A549 (cell line): ENCODE data around the gene MBP. TPM values are rescaled to one million over a fixed set of nuclear protein-coding genes. Genes with fewer than 3 reads are reported as not detected.

Experiments
- ATAC-seq, 2 experiments: fragments of 200-7000 bp in 1 of 2; fragments of >200 bp in 1 of 2; cut with Nextera tagmentation in 1 of 2; cut with Tn5 transposase in 1 of 2; 3 replicates each; pipeline versions ENCODE4 v1.8.0 to v1.9.1; 2018 to 2020; ENCODE audit warnings: mild to moderate bottlenecking in 1 of 2, moderate library complexity in 1 of 2
- CTCF ChIA-PET: fragments of 300-600 bp; sonication (Branson Sonifier 250); formaldehyde crosslinking; extraction: SDS; loops from one replicate; lab custom pipeline; 2021; ENCODE audit warnings: antibody characterized with exemption, inconsistent platforms; lab: Yijun Ruan, JAX
- POLR2A ChIA-PET: fragments of 350-600 bp; formaldehyde crosslinking; extraction: SDS; loops from one replicate; lab custom pipeline; 2021; ENCODE audit warnings: antibody characterized with exemption, inconsistent platforms; lab: Yijun Ruan, JAX
- DNase-seq, 2 experiments: peaks; one replicate each; pipeline versions ENCODE4 v3.0.0 to v3.0.0-alpha.2; 2011 to 2016; ENCODE audit warnings: low read depth in 1 of 2, low spot score in 1 of 2
- FAIRE-seq: peaks from 2 replicates; lab custom pipeline; 2011; peaks lifted over from hg19 to GRCh38; lab: Jason Lieb, UNC
- H3K27ac ChIP-seq, 2 experiments: fragments of >200 bp; sonication (Bioruptor Twin); formaldehyde crosslinking; 3 replicates each; pipeline ENCODE4 v1.5.1; 2016 to 2017
- H3K4me1 ChIP-seq: fragments of >200 bp; sonication (Bioruptor Twin); formaldehyde crosslinking; 3 replicates; pipeline ENCODE4 v1.6.1; 2016
- H3K4me2 ChIP-seq: fragments of >200 bp; sonication (Bioruptor Twin); formaldehyde crosslinking; 3 replicates; pipeline ENCODE4 v1.6.1; 2016
- H3K4me3 ChIP-seq: fragments of >200 bp; sonication (Bioruptor Twin); formaldehyde crosslinking; 3 replicates; pipeline ENCODE4 v1.5.1; 2016
- H3K9me3 ChIP-seq: fragments of >200 bp; sonication (Bioruptor Twin); formaldehyde crosslinking; 3 replicates; pipeline ENCODE4 v1.6.1; 2016
- BCL3 ChIP-seq: fragments of >200 bp; sonication (Bioruptor Twin); formaldehyde crosslinking; IDR thresholded peaks from 3 replicates; pipeline ENCODE4 v1.6.1; 2016
- CHD4 ChIP-seq: fragments of 200-600 bp; sonication (generic); IDR thresholded peaks from 2 replicates; pipeline ENCODE4 v1.6.1; 2016; ENCODE audit warnings: antibody characterized with exemption, mild to moderate bottlenecking, borderline replicate concordance
- E2F6 ChIP-seq: IDR thresholded peaks from 2 replicates; pipeline ENCODE4 v1.6.1; 2012; ENCODE audit warnings: low read depth, borderline replicate concordance
- EHF ChIP-seq: fragments of 250-450 bp; sonication (Bioruptor Pico); IDR thresholded peaks from 2 replicates; pipeline ENCODE4 v1.5.0; 2020; ENCODE audit warnings: mild to moderate bottlenecking
- FOSB ChIP-seq: fragments of 250-450 bp; sonication (Bioruptor Pico); IDR thresholded peaks from 2 replicates; pipeline ENCODE4 v1.5.0; 2020; ENCODE audit warnings: mild to moderate bottlenecking, moderate library complexity
- FOXS1 ChIP-seq: fragments of 250-450 bp; sonication (Bioruptor Pico); IDR thresholded peaks from 2 replicates; pipeline ENCODE4 v1.5.0; 2020; ENCODE audit warnings: mild to moderate bottlenecking, moderate library complexity
- GATA3 ChIP-seq: IDR thresholded peaks from 2 replicates; pipeline ENCODE4 v1.6.1; 2012; ENCODE audit warnings: borderline replicate concordance
- HES2 ChIP-seq: fragments of >200 bp; sonication (Bioruptor Twin); formaldehyde crosslinking; IDR thresholded peaks from 2 replicates; pipeline ENCODE4 v1.6.1; 2016
- KDM1A ChIP-seq: fragments of 200-600 bp; sonication (generic); IDR thresholded peaks from 2 replicates; pipeline ENCODE4 v1.6.1; 2016; ENCODE audit warnings: low read depth, mild to moderate bottlenecking
- MAFK ChIP-seq: fragments of 450-650 bp; IDR thresholded peaks from 2 replicates; pipeline ENCODE4 v1.6.1; 2014; ENCODE audit not compliant: partially characterized antibody
- MYC ChIP-seq: IDR thresholded peaks from 2 replicates; pipeline ENCODE4 v1.6.1; 2012; ENCODE audit warnings: mild to moderate bottlenecking, inconsistent platforms, low read length, improper control_type of control experiment, borderline replicate concordance
- NFE2L2 ChIP-seq: fragments of 150-350 bp; conservative IDR thresholded peaks from 2 replicates; pipeline ENCODE4 v1.6.1; 2014; ENCODE audit warnings: low read length
- PHF8 ChIP-seq: fragments of 200-600 bp; sonication (generic); IDR thresholded peaks from 2 replicates; pipeline ENCODE4 v1.6.1; 2016; ENCODE audit warnings: low read depth, mild to moderate bottlenecking, antibody characterized with exemption, moderate library complexity, borderline replicate concordance
- POLR2AphosphoS2 ChIP-seq: conservative IDR thresholded peaks from 2 replicates; pipeline ENCODE4 v1.6.1; 2012; ENCODE audit warnings: low read length, improper control_type of control experiment, inconsistent platforms
- ZFP36 ChIP-seq: fragments of 450-650 bp; IDR thresholded peaks from 2 replicates; pipeline ENCODE4 v1.6.1; 2014; ENCODE audit warnings: borderline replicate concordance; ENCODE audit not compliant: partially characterized antibody
- ZSCAN20 ChIP-seq: fragments of 250-450 bp; sonication (Bioruptor Pico); IDR thresholded peaks from 2 replicates; pipeline ENCODE4 v1.8.0; 2022; ENCODE audit warnings: mild to moderate bottlenecking, moderate library complexity
- WGBS: methylation state at CpG from one replicate; pipeline ENCODE4 v1.1.6; 2017; ENCODE audit errors: missing lambda C conversion rate; 5-methylcytosine and 5-hydroxymethylcytosine counted together
- polyA plus RNA-seq, 4 experiments: library from polyadenylated mRNA; depleted of rRNA in 3 of 4; stranded (reverse); fragments of >200 nt; fragmentation: RNase III in 1 of 4; extraction: RNeasy Plus Mini Kit Qiagen cat#74134 plus additional on column Dnase treatment in 1 of 4; gene quantifications; 2 replicates in 3 of 4; 3 replicates in 1 of 4; pipeline ENCODE4 v1.2.3, GENCODE V29; 2011 to 2017
- TF ChIP-seq, protein P1 (sequence below): fragments of 200-600 bp; sonication (generic); IDR thresholded peaks from 2 replicates; pipeline ENCODE4 v1.6.1; 2016; ENCODE audit warnings: antibody characterized with exemption, mild to moderate bottlenecking, moderate library complexity

Gene MBP
- polyA plus RNA-seq, 2 of the 4 experiments (the other 2 are of a cell fraction): 8.6 to 33.1 TPM

GRCh38 chr18:77081390-77081778 is 51.2 kb downstream of the MBP start:
- ChIA-PET POLR2A (no interaction called here), CTCF (no interaction called here)
- DNase-seq: no peak
- Histone ChIP-seq H3K4me1 (peaks cover 48% of the 10 kb centered on the region), H3K4me2 (no peak overlapping the region), H3K4me3 (no peak overlapping the region), H3K27ac (no peak overlapping the region), H3K9me3 (no peaks in the 10 kb centered on the region)
- TF ChIP-seq PHF8: no peak
- TF ChIP-seq CHD4: no peak
- no peak for TF ChIP-seq POLR2AphosphoS2
- no peak for TF ChIP-seq EHF (CRISPR knock-in tag)
- TF ChIP-seq BCL3: no peak
- TF ChIP-seq, protein P1, sequence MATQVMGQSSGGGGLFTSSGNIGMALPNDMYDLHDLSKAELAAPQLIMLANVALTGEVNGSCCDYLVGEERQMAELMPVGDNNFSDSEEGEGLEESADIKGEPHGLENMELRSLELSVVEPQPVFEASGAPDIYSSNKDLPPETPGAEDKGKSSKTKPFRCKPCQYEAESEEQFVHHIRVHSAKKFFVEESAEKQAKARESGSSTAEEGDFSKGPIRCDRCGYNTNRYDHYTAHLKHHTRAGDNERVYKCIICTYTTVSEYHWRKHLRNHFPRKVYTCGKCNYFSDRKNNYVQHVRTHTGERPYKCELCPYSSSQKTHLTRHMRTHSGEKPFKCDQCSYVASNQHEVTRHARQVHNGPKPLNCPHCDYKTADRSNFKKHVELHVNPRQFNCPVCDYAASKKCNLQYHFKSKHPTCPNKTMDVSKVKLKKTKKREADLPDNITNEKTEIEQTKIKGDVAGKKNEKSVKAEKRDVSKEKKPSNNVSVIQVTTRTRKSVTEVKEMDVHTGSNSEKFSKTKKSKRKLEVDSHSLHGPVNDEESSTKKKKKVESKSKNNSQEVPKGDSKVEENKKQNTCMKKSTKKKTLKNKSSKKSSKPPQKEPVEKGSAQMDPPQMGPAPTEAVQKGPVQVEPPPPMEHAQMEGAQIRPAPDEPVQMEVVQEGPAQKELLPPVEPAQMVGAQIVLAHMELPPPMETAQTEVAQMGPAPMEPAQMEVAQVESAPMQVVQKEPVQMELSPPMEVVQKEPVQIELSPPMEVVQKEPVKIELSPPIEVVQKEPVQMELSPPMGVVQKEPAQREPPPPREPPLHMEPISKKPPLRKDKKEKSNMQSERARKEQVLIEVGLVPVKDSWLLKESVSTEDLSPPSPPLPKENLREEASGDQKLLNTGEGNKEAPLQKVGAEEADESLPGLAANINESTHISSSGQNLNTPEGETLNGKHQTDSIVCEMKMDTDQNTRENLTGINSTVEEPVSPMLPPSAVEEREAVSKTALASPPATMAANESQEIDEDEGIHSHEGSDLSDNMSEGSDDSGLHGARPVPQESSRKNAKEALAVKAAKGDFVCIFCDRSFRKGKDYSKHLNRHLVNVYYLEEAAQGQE: no peak
- no peak for TF ChIP-seq FOXS1
- WGBS: 94% methylated on average over 2 of the region's 2 CpGs
- ATAC-seq: no peak
- no peak for FAIRE-seq

- Histone ChIP-seq H3K4me1 (peaks cover 39% of the 10 kb centered on the region), H3K9me3 (no peaks in the 10 kb centered on the region)
- no peak for TF ChIP-seq NFE2L2
- TF ChIP-seq MYC: no peak
- TF ChIP-seq FOXS1: no peak
- TF ChIP-seq PHF8: no peak
- no peak for TF ChIP-seq FOSB
- no peak for TF ChIP-seq E2F6
- TF ChIP-seq MAFK: peak; percentile 21
- TF ChIP-seq CHD4: no peak
- TF ChIP-seq, all 56 proteins: peak for 1
- WGBS: 95% methylated on average over 12 of the region's 12 CpGs
- ATAC-seq (no peak), DNase-seq (no peak), FAIRE-seq (no peak)
- H3K4me2 ChIP-seq: no peak overlapping the region
- H3K27ac ChIP-seq: 0 out of 6 replicates have a peak overlapping the region, but pooled peaks of 1 of the 2 experiments have one; percentile 46
- POLR2A ChIA-PET: no interaction called here
- H3K4me3 ChIP-seq: no peak overlapping the region
- CTCF ChIA-PET: no interaction called here
Measured at GRCh38 chr18:77079954-77080682, 52.5 kb downstream of the MBP start.

DNA sequence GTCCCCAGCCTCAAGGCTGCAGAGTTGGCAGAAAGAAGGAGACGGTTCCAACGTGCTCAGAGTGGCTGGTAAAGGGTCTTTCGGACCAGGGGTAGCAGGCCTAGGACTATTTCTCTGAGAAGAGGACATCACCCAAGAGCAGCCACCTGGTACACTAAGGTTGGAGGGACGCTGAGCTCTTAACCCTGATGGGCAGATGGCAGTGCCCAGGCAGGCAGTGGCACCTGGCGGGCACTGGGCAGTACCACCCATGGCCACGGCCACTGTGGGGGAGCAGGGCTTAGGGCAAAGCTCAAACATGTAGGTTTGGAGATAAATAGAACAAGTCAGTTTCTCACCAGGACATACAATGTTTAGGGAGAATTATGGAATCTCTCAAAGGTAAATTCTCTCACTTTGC is 53.5 kb downstream of the MBP start:
- ChIA-PET CTCF (interaction anchor here (1.0 to 1.5 kb wide), 2 partner anchors 10 to 133 kb away, joined by 4 to 5 read pairs; no protein-coding TSS in a partner anchor), POLR2A (no interaction called here)
- peaks cover 39% of the 10 kb centered on the region for H3K4me1 ChIP-seq
- DNase-seq: no peak
- no peak for FAIRE-seq
- H3K9me3 ChIP-seq: no peaks in the 10 kb centered on the region
- peak overlapping the region; percentile 37 for H3K4me2 ChIP-seq
- peak in 1 of 2 experiments; percentile 38; a peak in 3 of 6 replicates for ATAC-seq
- WGBS: 94% methylated on average over 6 of the region's 6 CpGs
- no peak for TF ChIP-seq HES2
- TF ChIP-seq KDM1A: no peak
- TF ChIP-seq CHD4: no peak
- TF ChIP-seq GATA3: no peak
- TF ChIP-seq ZSCAN20 (CRISPR knock-in tag): no peak
- TF ChIP-seq ZFP36: no peak
- TF ChIP-seq, all 56 proteins: peak for 0
- Histone ChIP-seq H3K4me3 (no peak overlapping the region), H3K27ac (peak overlapping the region; percentile 45 to 74; a peak in 5 of 6 replicates)
